ENCODE data around the gene VPS11.
"Not testable (repeated sequence)": the region's sequence is repeated elsewhere in the genome, so short reads cannot be mapped to it uniquely, and the experiment has no call there.

VPS11 gene

GRCh38 chr11:119084663-119085436 is 17.2 kb downstream of the VPS11 start, which contains the start of gene HMBS:
Gene HMBS, plus strand, starts transcription at chr11:119084881. Its CDS starts 153 bp downstream, at chr11:119085034.
- peak; percentile 97 for DNase-seq

- DNase-seq = no peak
These were observed 17.8 kb downstream of the VPS11 start for GRCh38 chr11:119085437-119085847.

GRCh38 chr11:119087123-119087522 is 19.5 kb downstream of the VPS11 start:
- no peak for DNase-seq

DNA sequence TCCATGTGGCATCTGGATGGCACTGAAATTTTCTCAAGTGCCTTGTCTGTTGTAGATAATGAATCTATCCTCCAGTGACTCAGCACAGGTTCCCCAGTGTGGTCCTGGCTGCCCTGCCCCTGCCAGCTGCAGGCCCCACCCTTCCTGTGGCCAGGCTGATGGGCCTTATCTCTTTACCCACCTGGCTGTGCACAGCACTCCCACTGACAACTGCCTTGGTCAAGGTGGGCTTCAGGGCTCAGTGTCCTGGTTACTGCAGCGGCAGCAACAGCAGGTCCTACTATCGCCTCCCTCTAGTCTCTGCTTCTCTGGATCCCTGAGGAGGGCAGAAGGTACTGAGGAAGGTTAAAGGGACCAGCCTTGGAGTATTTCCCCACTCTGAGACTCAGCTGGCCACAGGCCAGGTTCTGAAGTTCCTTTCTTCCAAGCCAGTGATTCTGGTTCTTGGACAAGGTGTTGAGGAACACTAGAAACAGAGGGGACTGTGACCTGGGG is 20.2 kb downstream of the VPS11 start:
- no peak for DNase-seq

DNA sequence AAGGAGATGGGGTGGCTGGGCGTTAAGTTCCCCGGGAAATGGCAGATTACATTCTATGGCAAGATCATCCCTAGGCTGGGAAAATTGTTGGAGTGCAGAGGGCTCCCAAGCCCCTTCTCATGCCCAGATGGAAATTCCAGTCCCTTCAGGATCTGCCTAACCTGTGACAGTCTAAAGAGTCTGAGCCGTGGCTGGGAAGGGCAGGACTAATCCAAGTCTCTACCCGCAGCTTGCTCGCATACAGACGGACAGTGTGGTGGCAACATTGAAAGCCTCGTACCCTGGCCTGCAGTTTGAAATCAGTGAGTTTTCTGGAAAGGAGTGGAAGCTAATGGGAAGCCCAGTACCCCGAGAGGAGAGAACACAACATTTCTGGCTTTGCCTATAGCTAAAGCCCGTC is 20.8 kb downstream of the VPS11 start:
- no peak for DNase-seq

GRCh38 chr11:119089319-119089718 is 21.7 kb downstream of the VPS11 start:
- DNase-seq = no peak

DNA sequence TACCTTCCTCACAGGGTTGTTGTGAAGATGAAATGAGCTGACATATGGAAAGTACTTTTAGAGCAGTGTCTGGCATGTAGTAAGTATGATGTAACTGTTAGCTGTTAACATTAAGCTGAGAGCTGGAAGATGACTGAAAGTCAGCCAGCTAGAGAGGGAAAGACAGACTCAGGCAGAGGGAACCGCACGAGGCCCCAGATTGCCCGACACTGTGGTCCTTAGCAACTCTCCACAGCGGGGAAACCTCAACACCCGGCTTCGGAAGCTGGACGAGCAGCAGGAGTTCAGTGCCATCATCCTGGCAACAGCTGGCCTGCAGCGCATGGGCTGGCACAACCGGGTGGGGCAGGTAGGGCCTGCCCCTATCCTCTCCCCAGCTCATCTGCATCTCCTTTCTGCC is 23.6 kb downstream of the VPS11 start:
- DNase-seq = no peak

DNA sequence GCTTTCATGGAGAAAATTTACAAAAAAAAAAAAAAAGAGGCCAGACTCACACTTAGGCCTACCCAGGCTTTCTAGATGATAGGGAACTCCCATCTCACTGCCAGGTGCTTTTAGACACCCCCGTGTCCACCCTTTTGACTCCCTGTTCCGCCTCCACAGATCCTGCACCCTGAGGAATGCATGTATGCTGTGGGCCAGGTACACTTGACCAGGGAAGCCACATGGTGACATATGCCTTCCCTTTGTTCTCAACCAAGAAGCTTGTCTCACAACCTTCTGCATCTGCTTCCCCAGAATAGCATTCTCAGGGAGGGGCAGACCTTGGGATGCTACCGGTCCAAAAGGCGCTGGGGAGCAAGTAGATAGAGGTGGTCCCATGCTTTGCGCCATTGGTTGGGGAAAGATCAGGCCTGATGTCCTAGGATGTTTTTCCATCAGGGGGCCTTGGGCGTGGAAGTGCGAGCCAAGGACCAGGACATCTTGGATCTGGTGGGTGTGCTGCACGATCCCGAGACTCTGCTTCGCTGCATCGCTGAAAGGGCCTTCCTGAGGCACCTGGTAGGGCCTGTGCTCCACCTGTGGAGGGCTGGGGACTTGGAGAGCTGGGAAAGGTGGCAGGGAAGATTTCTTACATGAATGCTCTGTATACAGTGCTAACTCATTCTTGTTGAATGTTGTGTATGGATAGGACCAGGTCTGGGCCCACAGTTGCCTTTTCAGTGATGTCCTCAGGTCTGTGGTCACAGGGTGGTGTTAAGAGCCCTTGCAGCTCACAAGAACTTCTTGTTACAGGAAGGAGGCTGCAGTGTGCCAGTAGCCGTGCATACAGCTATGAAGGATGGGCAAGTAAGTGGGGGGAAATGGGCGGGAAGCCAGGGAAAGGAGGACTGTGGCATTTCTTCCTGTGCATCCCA is 24.6 kb downstream of the VPS11 start:
- DNase-seq = no peak

DNA sequence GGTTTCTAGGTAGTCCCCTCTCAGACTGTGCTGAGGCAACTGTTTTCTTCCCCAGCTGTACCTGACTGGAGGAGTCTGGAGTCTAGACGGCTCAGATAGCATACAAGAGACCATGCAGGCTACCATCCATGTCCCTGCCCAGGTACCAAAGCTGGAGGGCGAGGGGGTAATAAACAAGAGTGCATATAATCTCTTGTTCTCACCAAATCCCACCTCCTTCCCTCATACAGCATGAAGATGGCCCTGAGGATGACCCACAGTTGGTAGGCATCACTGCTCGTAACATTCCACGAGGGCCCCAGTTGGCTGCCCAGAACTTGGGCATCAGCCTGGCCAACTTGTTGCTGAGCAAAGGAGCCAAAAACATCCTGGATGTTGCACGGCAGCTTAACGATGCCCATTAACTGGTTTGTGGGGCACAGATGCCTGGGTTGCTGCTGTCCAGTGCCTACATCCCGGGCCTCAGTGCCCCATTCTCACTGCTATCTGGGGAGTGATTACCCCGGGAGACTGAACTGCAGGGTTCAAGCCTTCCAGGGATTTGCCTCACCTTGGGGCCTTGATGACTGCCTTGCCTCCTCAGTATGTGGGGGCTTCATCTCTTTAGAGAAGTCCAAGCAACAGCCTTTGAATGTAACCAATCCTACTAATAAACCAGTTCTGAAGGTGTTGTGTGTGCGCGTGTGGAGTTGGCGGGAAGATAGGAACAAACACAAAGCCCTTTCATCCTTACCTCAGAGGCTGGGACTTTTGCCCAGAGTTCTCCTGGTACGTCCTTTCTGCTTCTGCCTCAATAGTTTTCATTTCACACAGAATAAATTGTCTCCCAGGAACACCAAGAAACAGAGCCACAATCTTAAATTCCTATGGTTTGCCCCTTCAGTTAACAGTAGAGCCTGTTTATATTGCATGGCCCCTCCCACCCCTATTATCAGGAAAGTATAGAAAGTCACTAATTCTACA is 25.5 kb downstream of the VPS11 start:
- DNase-seq = no peak

DNA sequence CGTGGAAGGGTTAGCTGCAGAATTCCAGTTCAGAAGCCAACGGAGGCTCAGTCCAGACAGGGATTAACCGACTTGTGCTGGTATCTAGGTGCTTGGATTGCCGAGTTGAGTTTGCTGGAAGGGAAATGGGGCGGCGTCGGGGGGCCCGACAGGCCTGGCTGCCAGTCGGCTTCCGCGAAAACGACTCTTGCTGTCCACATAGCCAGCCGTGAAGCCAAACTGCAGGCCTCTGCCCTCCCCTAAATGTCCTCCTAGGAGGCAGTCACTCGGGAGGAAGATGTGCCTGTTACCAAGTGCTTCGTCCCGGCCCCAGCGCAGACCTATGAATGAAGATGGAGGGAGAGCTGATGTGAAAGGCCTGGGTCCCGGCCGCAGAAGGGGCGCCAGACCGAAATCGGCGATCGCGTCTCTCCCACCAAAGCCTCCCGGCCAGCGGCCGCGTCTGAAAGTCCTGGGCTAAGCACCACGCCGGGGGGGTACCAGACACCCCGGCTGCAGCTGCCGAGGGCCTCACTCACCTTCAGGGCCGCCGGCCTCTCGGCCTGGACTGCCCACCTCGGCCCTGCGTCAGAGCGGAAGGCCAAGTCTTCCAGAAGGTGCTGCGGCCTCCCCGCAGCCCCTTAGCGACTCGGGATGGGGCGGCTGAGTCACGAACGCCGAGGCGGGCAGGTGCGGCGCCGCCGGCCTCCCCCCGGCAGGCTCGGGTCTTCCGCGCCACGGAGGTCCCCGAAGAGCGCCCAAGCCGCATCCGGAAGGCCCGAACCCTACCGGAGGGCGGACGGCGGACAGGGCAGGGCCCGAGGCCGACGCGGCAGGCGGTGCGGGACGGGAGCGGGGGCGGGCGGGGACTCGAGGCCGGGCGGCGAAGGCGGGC is 26.6 kb downstream of the VPS11 start:
- DNase-seq = peak; percentile 53

GRCh38 chr11:119094816-119095065 is 27.1 kb downstream of the VPS11 start:
- DNase-seq = no peak

GRCh38 chr11:119095066-119095880 is 27.7 kb downstream of the VPS11 start:
- DNase-seq = peak; percentile 100

- no peak for DNase-seq
These were observed 32.1 kb downstream of the VPS11 start for GRCh38 chr11:119099711-119100110.

- no peak for DNase-seq
These were observed 32.8 kb downstream of the VPS11 start for GRCh38 chr11:119100246-119100970.

- no peak for DNase-seq
These were observed 33.6 kb downstream of the VPS11 start for GRCh38 chr11:119100994-119101758.

GRCh38 chr11:119101759-119102423 is 34.3 kb downstream of the VPS11 start, which contains the start of gene DPAGT1:
Gene DPAGT1, minus strand, starts transcription at chr11:119101853. Its CDS starts 198 bp downstream, at chr11:119101655.
- DNase-seq = peak; percentile 96

DNA sequence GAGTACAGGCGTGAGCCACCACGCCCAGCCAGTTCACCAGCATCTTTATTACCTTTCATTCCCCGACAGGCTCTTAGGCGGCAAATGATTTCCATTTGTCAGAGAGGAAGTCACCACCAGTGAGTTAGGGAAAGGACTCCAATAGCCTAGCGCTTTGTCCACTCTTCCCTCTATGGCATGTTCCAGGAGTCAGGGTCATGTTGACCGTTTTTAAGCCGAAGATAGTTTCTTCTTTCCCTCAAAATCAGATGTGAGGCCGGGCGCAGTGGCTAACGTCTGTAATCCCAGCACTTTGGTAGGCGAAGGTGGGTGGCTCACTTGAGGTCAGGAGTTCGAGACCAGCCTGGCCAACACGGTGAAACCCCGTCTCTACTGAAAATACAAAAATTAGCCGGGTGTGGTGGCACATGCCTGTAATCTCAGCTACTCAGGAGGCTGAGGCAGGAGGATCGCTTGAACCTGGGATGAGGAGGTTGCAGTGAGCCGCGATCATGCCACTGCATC is 35.6 kb downstream of the VPS11 start:
- not testable (repeated sequence) for DNase-seq

DNA sequence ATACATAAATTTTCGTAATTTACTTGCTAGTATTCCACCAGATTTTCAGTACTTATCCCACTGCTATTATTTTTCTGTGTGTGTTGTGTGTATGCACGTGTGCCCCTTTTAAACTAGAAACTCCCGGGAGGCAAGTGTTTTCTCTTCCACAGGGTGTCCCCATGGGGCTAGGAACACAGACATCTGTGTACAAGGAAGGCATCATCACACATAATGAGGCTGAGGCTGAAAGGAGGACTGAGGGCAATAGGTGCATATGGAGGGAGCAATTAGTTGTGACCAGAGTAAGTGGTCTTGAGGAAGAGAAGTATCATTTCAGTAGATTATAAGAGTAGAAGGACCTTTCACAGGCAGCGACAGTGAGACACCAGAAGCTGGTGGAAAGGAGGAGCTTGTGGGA is 36.2 kb downstream of the VPS11 start:
- DNase-seq = no peak
